Left cardiac atrium (tissue), 4 donors: ENCODE measurements around the gene IFNK. TPM values are rescaled to one million over a fixed set of nuclear protein-coding genes. Genes with fewer than 3 reads are reported as not detected.

Source experiments
- ATAC-seq, 2 donors: fragments of 200-7000 bp; cut with Tn5 transposase; one replicate each; pipeline ENCODE4 v1.9.1; 2020; ENCODE audit warnings: mild to moderate bottlenecking in 2 of 2, moderate library complexity in 2 of 2
- DNase-seq: peaks from one replicate; pipeline ENCODE4 v3.0.0-alpha.2; 2020
- intact Hi-C, 2 donors: fragments of 100-400 bp; cut with DNase I; formaldehyde crosslinking; loops; one replicate each; pipeline versions ENCODE4 v1.14.1 to v1.15.1; 2022 to 2023
- total RNA-seq, 2 donors: library from RNA; stranded (reverse); fragmentation: NEBNext Ultra II Directional; extraction: Animal tissue kit (Norgen Biotek cat#: 25700); gene quantifications; one replicate each; pipeline ENCODE4 v1.2.1, GENCODE V29; 2021
- donor health status: DM: no; HTN: yes; CAD: no.
- donor health status: DM: no; HTN: yes; CAD: no; lungs with severe emphysema.
- donor health status: DM: yes; HTN: yes; CAD: no.
- donor health status: Dilated cardiomyopathy.

IFNK gene
- total RNA-seq, 2 donors from 2014 or later: not detected

DNA sequence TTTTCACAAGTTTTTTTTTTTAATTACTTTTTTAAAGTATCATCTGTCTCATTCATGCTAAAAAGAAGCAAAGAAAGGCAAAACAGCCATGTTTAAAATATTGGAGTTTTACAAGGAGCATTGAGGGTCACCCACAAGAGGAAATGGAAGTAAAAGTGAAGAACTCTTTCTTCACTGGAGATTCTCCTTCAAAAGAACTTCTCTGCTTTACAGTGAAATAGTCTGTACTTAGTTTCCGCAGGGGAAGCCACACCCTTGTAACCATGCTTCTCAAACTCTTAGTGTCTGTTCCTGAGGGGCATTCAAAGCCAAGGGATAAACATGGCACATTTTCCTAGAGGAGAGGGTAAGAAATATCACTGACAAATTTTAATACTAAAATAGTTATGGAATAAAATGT lies 40.6 kb downstream of the IFNK start:
- intact Hi-C loops: no loop called here
- ATAC-seq (peak in 1 of 2 donors; percentile 51), DNase-seq (no peak)

DNA sequence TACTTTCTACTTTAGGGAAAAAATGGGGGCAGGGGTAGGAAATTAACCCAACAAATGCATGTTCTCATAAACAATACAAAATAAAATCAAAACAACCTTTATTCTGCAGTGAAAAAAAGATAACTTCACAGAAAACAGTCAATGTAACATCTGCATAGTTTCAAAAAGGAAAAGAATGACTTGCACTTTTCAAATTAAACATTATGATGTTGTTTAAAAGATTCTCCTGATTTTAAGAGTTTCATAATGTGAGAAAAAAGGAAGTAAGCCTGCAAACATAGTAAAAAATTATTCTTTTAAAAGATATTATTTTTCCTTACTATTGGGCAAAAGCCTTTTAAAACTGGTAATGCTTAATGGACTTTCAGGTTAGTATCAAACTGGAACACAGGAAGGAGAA lies 41.6 kb downstream of the IFNK start:
- DNase-seq (no peak), ATAC-seq (no peak)
- intact Hi-C loops: no loop called here

DNA sequence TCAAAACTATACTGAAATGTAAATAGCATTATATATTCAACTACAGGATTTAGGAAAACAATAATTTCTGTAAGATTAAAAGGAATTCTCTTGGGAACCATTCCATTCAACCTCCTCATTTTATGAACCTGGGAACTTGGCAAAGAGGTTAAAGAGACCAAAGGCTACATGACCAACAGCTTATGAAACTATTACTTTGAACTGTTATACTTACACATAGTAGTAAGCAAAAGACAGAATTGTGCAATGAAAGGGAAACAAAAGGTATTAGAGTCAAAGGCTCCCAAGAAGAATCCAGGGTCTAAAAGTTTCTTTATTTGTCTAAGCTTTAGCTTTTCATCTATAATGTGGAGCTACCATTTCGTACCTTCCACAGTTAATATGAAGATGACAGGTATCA lies 42.0 kb downstream of the IFNK start:
- intact Hi-C loops: no loop called here
- DNase-seq (no peak), ATAC-seq (no peak)

DNA sequence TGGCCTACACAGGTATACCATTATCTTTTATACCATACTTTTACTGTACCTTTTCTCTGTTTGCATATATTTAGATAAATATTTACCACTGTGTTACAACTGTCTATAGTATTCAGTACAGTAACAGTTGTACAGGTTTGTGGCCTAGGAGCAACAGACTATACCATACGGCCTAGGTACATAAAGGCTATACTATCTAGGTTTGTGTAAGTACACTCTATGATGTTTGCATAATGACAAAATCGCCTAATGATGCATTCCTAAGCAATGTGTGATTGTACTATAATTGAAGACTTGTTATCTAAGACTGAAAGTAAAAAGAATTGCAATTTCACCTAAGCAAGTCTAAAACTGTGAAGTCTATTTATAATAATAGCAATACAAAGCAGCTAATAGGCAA lies 45.3 kb downstream of the IFNK start:
- no peak for DNase-seq
- intact Hi-C loops: no loop called here

DNA sequence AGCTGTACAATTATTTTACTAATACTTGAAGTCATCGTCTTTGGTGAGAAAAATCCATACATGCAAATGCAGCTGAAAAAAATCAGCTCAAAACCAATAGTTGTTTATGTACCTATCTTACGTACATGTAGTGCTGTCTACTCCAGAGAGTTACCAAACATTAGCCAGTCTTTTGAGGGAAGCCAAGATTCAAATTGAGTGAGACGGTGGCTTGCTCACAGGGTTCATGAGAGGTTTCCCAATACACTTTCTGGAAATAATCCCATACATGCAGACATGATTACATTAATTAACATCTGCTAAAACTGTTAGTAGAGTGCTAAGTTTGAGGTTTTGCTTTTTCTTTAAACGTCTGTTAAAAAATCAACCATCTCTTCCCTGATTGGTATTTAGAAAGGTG lies 46.9 kb downstream of the IFNK start:
- DNase-seq (no peak), ATAC-seq (no peak)
- intact Hi-C loops: no loop called here

More for the DNA sequence above, 45.3 kb downstream of the IFNK start:
- no peak for ATAC-seq

DNA sequence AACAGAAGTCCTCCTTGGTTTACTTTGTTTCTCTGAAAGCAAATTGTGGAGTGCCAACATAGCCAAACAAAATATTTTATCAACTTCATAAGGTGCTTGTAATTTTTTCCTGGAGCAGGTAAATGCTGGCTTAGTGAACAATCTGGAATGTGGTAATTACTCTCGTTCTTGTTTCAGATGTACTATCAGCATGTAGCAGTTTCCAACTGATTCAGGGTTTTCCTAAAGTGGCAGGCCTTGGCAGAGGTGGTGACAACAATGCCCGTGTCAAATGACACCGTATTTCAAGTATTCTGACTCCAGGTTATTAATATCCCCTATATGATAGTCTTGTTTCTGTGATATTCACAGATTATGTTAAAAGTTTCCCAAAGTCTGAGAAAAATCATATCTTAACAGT lies 48.0 kb downstream of the IFNK start:
- intact Hi-C loops: no loop called here
- ATAC-seq (no peak), DNase-seq (no peak)

DNA sequence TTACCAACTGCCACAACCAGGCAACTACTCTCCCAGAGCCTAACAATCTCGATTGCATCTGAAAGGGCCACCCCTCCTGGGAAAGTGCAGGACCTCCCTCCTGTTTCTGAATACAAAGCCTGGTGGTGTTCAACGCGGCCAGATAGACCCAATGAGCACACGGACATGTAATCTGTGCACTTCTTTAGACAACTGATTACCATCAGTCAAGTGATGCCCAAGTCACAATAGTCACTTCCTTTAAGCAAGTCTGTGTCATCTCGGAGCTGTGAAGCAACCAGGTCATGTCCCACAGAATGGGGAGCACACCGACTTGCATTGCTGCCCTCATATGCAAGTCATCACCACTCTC lies 48.5 kb downstream of the IFNK start:
- no peak for DNase-seq
- ATAC-seq: peak; percentile 13 to 36
- intact Hi-C loops: no loop called here

DNA sequence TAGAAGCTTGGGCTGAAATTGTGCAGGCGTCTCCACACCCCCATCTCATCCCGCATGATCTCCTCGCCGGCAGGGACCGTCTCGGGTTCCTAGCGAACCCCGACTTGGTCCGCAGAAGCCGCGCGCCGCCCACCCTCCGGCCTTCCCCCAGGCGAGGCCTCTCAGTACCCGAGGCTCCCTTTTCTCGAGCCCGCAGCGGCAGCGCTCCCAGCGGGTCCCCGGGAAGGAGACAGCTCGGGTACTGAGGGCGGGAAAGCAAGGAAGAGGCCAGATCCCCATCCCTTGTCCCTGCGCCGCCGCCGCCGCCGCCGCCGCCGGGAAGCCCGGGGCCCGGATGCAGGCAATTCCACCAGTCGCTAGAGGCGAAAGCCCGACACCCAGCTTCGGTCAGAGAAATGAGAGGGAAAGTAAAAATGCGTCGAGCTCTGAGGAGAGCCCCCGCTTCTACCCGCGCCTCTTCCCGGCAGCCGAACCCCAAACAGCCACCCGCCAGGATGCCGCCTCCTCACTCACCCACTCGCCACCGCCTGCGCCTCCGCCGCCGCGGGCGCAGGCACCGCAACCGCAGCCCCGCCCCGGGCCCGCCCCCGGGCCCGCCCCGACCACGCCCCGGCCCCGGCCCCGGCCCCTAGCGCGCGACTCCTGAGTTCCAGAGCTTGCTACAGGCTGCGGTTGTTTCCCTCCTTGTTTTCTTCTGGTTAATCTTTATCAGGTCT lies 49.0 kb downstream of the IFNK start, which contains the start of gene C9orf72:
Gene C9orf72 (minus strand): TSS at position 564 of the 716 bp plus-strand sequence. CDS start 6,361 bp downstream, outside the sequence.
- DNase-seq (peak; percentile 82), ATAC-seq (peak; percentile 97 to 98)
- intact Hi-C loops: no loop called here

DNA sequence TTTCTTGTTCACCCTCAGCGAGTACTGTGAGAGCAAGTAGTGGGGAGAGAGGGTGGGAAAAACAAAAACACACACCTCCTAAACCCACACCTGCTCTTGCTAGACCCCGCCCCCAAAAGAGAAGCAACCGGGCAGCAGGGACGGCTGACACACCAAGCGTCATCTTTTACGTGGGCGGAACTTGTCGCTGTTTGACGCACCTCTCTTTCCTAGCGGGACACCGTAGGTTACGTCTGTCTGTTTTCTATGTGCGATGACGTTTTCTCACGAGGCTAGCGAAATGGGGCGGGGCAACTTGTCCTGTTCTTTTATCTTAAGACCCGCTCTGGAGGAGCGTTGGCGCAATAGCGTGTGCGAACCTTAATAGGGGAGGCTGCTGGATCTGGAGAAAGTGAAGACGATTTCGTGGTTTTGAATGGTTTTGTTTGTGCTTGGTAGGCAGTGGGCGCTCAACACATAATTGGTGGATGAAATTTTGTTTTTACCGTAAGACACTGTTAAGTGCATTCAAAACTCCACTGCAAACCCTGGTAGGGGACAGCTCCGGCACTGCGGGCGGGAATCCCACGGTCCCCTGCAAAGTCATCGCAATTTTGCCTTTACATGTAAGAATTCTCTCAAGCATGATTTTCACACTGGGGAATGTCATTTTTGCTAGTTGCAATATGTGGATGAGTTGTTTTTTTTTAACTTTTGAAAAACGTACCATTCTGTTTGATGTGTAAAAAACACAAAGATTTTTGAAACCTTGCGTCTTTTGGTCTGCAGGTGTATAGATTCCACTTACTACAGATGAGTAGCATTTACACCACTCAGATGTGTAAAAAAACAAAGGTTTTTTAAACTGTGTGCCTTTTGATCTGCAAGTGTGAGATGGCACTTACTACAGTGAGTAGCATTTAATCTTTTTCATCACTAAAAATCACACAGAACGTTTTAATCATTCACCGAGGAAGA lies 49.8 kb downstream of the IFNK start:
- intact Hi-C loops: no loop called here
- ATAC-seq (peak; percentile 90 to 91), DNase-seq (peak; percentile 96)

Other genes with a start within 250 kb of the IFNK start
- gene EQTN, start 227.1 kb upstream of the IFNK start, total RNA-seq: not detected
- 1 to 10 TPM; 1.2 to 1.6 TPM for gene MOB3B, start 5.5 kb downstream of the IFNK start, total RNA-seq
- 10 to 100 TPM; 12.8 to 15.2 TPM for gene C9orf72, start 49.2 kb downstream of the IFNK start, total RNA-seq